Epidermal melanocyte (primary cell): Measurements from ENCODE around the gene FLRT3.

ENCODE experiments used
- DNase-seq: peaks from one replicate; pipeline ENCODE4 v3.0.0; 2011; ENCODE audit warnings: low spot score; ENCODE audit not compliant: insufficient read length

FLRT3 gene

DNA sequence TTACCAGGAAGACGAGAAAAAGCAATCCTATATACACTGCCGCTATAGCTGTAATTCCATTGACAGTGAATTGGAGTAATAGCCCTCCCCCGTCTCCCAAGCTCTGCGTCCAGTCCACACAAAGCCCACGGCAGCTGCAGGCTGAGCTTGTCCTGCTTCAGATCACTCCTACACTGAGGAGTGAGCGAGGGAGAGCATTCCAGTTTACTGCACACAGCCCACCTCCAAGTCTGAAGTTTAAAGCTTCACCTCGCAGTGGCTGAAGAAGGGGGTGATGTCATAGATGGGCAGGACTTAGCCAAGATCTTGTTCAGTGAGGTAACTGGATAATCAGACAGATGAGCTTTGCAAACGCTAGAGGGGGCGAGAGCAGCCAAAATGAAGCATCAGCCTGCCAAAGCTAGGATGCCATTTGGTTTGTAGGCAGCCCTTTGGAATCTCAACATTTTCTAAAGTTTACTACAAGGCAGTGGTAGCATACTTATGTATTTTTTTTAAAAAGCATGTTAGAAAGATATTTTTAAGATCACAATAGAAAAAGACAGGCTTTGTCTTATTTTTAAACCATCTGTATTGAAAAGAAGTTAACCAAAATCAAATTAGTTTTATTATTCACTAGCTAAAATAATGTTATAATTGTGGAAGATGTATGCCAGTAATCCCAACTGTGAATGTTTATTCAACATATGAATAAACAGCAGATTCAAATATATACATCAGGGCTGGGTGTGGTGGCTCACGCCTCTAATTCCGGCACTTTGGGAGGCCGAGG is at the start of gene FLRT3:
TSS of gene FLRT3 (minus strand) at position 213 of the 772 bp plus-strand sequence. CDS start 10,106 bp downstream, outside the sequence.
- DNase-seq = peak; percentile 56

GRCh38 chr20:14386726-14387125 is 49.3 kb upstream of the FLRT3 start:
- no peak for DNase-seq

- no peak for DNase-seq
These were observed 47.8 kb upstream of the FLRT3 start for GRCh38 chr20:14385176-14385740.

- DNase-seq = no peak
These were observed 47.2 kb upstream of the FLRT3 start for GRCh38 chr20:14384416-14385175.

- no peak for DNase-seq
These were observed 45.9 kb upstream of the FLRT3 start for GRCh38 chr20:14383335-14383734.

DNA sequence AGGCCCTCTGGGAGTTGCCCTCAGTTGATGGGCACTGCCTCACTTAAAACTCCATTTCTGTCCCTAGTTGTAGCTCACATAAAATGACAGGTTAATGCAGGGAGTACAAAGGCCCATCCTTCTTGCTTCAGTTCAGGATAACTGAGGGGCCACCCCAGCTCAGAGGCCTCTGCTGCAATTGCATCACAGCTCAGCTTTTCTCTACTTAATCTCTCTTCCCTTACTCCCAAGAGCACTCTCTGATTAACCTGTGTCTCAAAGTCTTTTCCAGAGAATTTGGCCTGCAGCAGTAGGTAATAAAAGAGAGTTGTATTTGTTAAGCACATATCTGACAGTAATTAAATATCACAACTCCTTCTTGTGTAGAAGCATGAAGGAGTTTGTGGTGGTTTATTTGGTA is 40.9 kb upstream of the FLRT3 start:
- no peak for DNase-seq

DNA sequence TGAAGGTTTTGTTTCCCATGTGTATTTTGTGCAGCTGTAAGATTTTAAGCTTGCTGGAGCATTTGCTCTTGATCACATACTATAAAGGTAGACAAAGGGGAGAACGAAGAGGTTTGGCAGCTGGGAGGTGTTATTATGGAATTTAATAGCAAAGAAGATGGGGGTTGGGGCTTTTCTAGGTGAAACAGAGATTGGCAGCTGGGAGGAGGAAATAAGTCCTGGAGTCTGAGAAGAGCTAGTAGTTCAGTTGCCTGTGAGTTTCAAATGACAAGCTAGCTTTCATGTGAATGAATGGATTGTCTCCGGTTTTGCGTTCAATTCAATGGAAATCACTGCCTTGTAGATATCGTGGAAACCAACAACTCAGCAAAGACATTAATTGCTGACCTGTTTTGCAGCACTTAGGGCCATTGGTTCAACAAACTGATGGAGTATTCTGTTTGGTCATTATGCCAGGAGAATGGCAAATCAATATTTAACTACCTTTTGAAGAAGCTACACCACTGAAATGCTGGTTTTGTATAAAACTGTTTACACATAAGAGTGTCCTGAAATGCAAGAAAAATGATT is 38.1 kb upstream of the FLRT3 start:
- DNase-seq = no peak

- DNase-seq = no peak
These were observed 36.8 kb upstream of the FLRT3 start for GRCh38 chr20:14374196-14374595.

GRCh38 chr20:14361509-14362345 is 24.3 kb upstream of the FLRT3 start:
- no peak for DNase-seq

- no peak for DNase-seq
These were observed 23.0 kb upstream of the FLRT3 start for GRCh38 chr20:14360416-14360815.

GRCh38 chr20:14355791-14356190 is 18.4 kb upstream of the FLRT3 start:
- no peak for DNase-seq

GRCh38 chr20:14344746-14345145 is 7.3 kb upstream of the FLRT3 start:
- DNase-seq = no peak

DNA sequence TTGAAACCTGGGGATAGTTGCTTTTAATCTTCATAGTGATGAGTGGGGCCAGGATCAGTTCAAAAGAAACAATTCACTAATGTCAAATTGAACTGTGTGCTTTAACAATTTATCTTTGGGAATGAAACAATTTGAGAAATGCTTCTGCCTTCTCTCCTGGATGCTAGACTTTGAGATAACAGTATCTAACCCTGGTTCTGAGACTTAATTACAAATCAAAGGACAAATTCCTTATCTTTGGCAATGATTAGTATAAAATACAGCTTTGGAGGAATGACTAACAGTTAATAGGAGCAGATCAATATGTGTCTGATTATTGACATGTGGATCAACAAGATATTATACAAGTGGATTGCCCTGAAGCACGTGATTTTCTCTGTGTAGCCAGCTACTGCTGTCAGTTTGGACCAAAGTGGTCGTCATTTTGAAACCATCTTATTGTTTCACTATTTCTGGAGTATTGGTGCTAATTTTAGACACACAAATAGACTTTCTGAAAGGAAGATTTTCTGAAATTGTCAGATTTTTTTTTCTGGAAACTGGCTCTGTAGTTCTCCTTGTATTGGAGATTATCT is 6.2 kb upstream of the FLRT3 start:
- DNase-seq = no peak

DNA sequence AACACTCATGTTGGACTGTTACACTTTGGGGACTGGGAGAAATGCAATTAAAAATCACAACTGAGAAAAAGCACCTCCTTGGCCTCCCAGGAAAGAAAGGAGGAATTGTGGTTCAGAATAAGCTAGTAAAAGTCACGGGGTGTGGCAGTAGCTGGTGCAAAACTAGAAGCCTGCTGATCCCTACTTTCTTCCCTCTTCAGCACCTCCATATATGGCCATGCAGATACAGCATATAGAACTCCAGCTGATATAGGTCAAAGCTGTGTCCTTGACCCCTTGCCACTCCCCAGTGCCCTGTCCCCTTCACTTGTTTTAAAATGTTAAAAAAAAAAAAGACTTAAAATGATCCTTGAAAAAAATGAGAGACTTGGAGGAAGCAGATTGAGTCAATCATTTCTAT is 5.5 kb upstream of the FLRT3 start:
- DNase-seq = no peak

GRCh38 chr20:14341801-14342200 is 4.4 kb upstream of the FLRT3 start:
- DNase-seq = no peak

GRCh38 chr20:14336686-14337085 is 726 bp downstream of the FLRT3 start:
- no peak for DNase-seq

- DNase-seq = no peak
These were observed 2.4 kb downstream of the FLRT3 start for GRCh38 chr20:14335052-14335451.

GRCh38 chr20:14334306-14334930 is 3.0 kb downstream of the FLRT3 start:
- peak; percentile 38 for DNase-seq

GRCh38 chr20:14333721-14334120 is 3.7 kb downstream of the FLRT3 start:
- no peak for DNase-seq

- no peak for DNase-seq
These were observed 4.5 kb downstream of the FLRT3 start for GRCh38 chr20:14332866-14333265.
